ENCODE results near the gene RAPGEF3.

DNA sequence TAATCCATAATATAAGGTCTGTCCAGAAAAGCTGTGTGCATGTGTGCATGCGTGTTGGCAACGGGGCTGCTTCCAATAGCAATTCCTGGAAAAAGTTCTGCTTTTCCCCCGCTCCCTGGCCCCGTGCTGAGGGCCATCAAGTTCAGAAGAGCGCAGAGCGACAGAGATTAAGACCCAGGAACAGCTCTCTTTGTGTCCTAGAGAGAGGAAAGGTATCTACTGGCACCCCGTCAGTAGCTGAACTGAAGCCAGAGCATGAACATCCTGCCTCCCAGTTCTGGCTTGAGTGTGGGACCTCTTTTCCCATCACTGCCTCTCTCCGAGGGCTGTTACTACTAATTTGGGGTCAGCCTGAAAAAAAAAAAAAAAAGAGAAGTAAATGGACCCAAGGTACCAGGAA is 45.5 kb upstream of the RAPGEF3 start:
- TF ChIP-seq POLR2AphosphoS5 (IDR thresholded peaks at IDR 0.05; ENCODE audit: low read depth, low read length) (no peak), TAF1 (IDR thresholded peaks at IDR 0.05; ENCODE audit: borderline replicate concordance, low read depth, low read length) (no peak), POLR2A (IDR thresholded peaks at IDR 0.05; ENCODE audit: low read depth, low read length) (no peak)
